Astrocyte (in vitro differentiated cells and primary cell): ENCODE data around the gene CTBP1. TPM values are rescaled to one million over a fixed set of nuclear protein-coding genes. Genes with fewer than 3 reads are reported as not detected.

Source experiments
- DNase-seq: peaks from one replicate; pipeline ENCODE4 v3.0.0-alpha.2; 2010; ENCODE audit warnings: low read depth
- FAIRE-seq: peaks from 2 replicates; lab custom pipeline; 2011; peaks lifted over from hg19 to GRCh38; lab: Jason Lieb, UNC
- H2AFZ ChIP-seq: 2 replicates; pipeline ENCODE4 v1.6.0; 2012; ENCODE audit warnings: low read depth, low read length, inconsistent platforms
- H3K27ac ChIP-seq: 2 replicates; pipeline ENCODE4 v1.5.1; 2011; ENCODE audit warnings: low read depth, low read length, inconsistent platforms
- H3K27me3 ChIP-seq: 2 replicates; pipeline ENCODE4 v1.6.0; 2011; ENCODE audit warnings: low read length, inconsistent platforms; ENCODE audit not compliant: insufficient read depth
- H3K36me3 ChIP-seq: 2 replicates; pipeline ENCODE4 v1.5.1; 2011; ENCODE audit warnings: low read length, inconsistent platforms; ENCODE audit not compliant: insufficient read depth
- H3K4me1 ChIP-seq: 2 replicates; pipeline ENCODE4 v1.5.1; 2011; ENCODE audit warnings: low read length, inconsistent platforms; ENCODE audit not compliant: insufficient read depth
- H3K4me2 ChIP-seq: 2 replicates; pipeline ENCODE4 v1.6.0; 2012; ENCODE audit warnings: low read length, inconsistent platforms
- H3K4me3 ChIP-seq: 2 replicates; pipeline ENCODE4 v1.5.1; 2011; ENCODE audit warnings: low read depth, mild to moderate bottlenecking, low read length, inconsistent platforms; ENCODE audit not compliant: insufficient read depth
- H3K79me2 ChIP-seq: 2 replicates; pipeline ENCODE4 v1.6.0; 2012; ENCODE audit warnings: mild to moderate bottlenecking, low read length, inconsistent platforms; ENCODE audit not compliant: insufficient read depth
- H3K9ac ChIP-seq: 2 replicates; pipeline ENCODE4 v1.6.0; 2012; ENCODE audit warnings: mild to moderate bottlenecking, low read length, inconsistent platforms
- H3K9me3 ChIP-seq: 2 replicates; pipeline ENCODE4 v1.5.1; 2012; ENCODE audit warnings: low read depth, mild to moderate bottlenecking, low read length, inconsistent platforms; ENCODE audit not compliant: insufficient read depth
- H4K20me1 ChIP-seq: 2 replicates; pipeline ENCODE4 v1.6.0; 2012; ENCODE audit warnings: low read length, inconsistent platforms; ENCODE audit not compliant: insufficient read depth
- H3K27ac Mint-ChIP-seq: one replicate; pipeline ENCODE4 v1.8.0; 2021; ENCODE audit warnings: mild to moderate bottlenecking, mixed read lengths; ENCODE audit not compliant: unreplicated experiment
- H3K27me3 Mint-ChIP-seq: one replicate; pipeline ENCODE4 v1.8.0; 2021; ENCODE audit warnings: low read depth, mixed read lengths; ENCODE audit not compliant: unreplicated experiment
- H3K36me3 Mint-ChIP-seq: one replicate; pipeline ENCODE4 v1.8.0; 2021; ENCODE audit warnings: low read depth, mixed read lengths; ENCODE audit not compliant: unreplicated experiment
- H3K4me1 Mint-ChIP-seq: one replicate; pipeline ENCODE4 v1.8.0; 2021; ENCODE audit warnings: low read depth, mixed read lengths; ENCODE audit not compliant: unreplicated experiment
- H3K4me3 Mint-ChIP-seq: one replicate; pipeline ENCODE4 v1.8.0; 2021; ENCODE audit warnings: mild to moderate bottlenecking, moderate library complexity, mixed read lengths; ENCODE audit not compliant: unreplicated experiment
- H3K9me3 Mint-ChIP-seq: one replicate; pipeline ENCODE4 v1.8.0; 2021; ENCODE audit warnings: mild to moderate bottlenecking, mixed read lengths; ENCODE audit not compliant: unreplicated experiment
- EZH2 ChIP-seq: IDR thresholded peaks from 2 replicates; pipeline ENCODE4 v1.6.1; 2012; ENCODE audit warnings: mild to moderate bottlenecking, low read length, inconsistent platforms; ENCODE audit not compliant: insufficient read depth
- total RNA-seq: library from RNA; stranded (reverse); gene quantifications from 2 replicates; pipeline ENCODE4 v1.2.1, GENCODE V29; 2021
- TF ChIP-seq, protein P1 (sequence below): IDR thresholded peaks from 2 replicates; pipeline ENCODE4 v1.5.1; 2011; ENCODE audit warnings: low read depth, mild to moderate bottlenecking, inconsistent platforms, low read length, moderate library complexity; ENCODE audit not compliant: insufficient read depth

Gene CTBP1
- total RNA-seq, 1 donor from 2014 or later = 136 TPM

DNA sequence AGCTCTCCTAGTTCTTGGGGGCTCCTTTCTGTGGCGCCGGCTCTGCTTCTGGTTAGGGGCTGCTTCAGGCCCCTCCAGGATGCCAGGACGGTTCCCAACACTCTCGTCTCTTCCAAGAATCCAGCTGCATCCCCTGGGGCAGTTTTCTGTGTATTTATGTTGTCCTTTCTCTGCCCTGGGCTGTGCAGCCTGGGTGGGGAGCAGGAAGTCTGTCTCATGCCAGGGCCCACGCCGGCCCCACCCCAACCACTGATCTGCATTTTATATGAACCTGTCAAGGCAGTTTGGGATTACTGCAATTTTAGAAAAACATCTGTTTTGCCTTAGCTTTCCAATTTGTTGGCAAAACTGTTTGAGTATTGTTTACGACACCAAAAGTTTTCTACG, 14.6 kb downstream of the CTBP1 start:
- Mint-ChIP-seq H3K9me3 (no peaks in the 10 kb centered on the region), H3K4me3 (no peak overlapping the region), H3K4me1 (no peaks in the 10 kb centered on the region), H3K27ac (no peak overlapping the region), H3K27me3 (no peaks in the 10 kb centered on the region), H3K36me3 (peaks cover 10% of the 10 kb centered on the region)
- Histone ChIP-seq H3K4me3 (no peak overlapping the region), H3K36me3 (peaks cover 12% of the 10 kb centered on the region), H3K9me3 (no peaks in the 10 kb centered on the region), H3K4me2 (peak overlapping the region; percentile 4), H3K27me3 (no peaks in the 10 kb centered on the region), H3K4me1 (peaks cover 12% of the 10 kb centered on the region), H4K20me1 (peaks cover 74% of the 10 kb centered on the region), H3K9ac (peak overlapping the region; percentile 45), H3K79me2 (peaks cover 66% of the 10 kb centered on the region), H3K27ac (no peak overlapping the region), H2AFZ (no peak overlapping the region)
- FAIRE-seq (no peak), DNase-seq (no peak)
- TF ChIP-seq, protein P1, sequence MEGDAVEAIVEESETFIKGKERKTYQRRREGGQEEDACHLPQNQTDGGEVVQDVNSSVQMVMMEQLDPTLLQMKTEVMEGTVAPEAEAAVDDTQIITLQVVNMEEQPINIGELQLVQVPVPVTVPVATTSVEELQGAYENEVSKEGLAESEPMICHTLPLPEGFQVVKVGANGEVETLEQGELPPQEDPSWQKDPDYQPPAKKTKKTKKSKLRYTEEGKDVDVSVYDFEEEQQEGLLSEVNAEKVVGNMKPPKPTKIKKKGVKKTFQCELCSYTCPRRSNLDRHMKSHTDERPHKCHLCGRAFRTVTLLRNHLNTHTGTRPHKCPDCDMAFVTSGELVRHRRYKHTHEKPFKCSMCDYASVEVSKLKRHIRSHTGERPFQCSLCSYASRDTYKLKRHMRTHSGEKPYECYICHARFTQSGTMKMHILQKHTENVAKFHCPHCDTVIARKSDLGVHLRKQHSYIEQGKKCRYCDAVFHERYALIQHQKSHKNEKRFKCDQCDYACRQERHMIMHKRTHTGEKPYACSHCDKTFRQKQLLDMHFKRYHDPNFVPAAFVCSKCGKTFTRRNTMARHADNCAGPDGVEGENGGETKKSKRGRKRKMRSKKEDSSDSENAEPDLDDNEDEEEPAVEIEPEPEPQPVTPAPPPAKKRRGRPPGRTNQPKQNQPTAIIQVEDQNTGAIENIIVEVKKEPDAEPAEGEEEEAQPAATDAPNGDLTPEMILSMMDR = no peak
- TF ChIP-seq EZH2 = no peak

DNA sequence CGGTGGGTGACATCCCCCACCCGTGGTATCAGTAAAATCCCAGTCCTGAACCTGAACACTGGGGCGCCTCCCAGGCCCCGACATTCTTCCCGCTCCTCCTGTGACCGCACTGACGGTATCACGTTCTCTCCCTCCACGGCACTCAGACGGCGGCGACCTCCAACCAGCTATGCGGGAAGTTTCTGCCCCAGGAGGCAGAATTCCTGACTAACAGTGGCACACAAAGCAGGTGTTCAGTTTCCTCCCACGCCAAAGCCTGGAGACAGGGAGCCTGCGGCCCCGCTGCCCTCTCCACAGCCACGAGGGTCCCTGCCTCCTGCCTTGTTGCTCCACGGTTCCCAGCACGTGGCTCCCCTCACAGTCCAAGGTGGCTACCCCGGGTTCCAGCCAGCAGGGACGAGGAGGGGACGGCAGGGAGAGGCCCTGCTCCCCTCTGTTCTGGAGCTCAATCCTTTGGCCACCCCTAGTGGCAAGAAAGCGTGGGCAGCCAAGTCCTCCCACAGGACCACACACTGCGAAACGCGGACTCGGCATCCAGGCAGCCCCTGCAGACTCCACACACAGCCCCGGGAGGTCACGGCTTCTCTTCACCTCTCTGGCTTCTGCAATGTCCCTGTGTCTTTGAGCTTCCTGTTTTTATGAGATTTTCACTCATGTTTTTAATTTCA, 15.2 kb downstream of the CTBP1 start:
- Mint-ChIP-seq H3K27ac (no peak overlapping the region), H3K27me3 (no peaks in the 10 kb centered on the region), H3K9me3 (no peaks in the 10 kb centered on the region), H3K4me3 (no peak overlapping the region), H3K4me1 (no peaks in the 10 kb centered on the region), H3K36me3 (peaks cover 8% of the 10 kb centered on the region)
- Histone ChIP-seq H3K9me3 (no peaks in the 10 kb centered on the region), H3K79me2 (peaks cover 66% of the 10 kb centered on the region), H3K4me1 (peaks cover 12% of the 10 kb centered on the region), H3K27ac (peak overlapping the region; percentile 19), H3K27me3 (no peaks in the 10 kb centered on the region), H2AFZ (no peak overlapping the region), H3K4me3 (no peak overlapping the region), H3K36me3 (peaks cover 12% of the 10 kb centered on the region), H3K9ac (peak overlapping the region; percentile 45), H4K20me1 (peaks cover 74% of the 10 kb centered on the region), H3K4me2 (peak overlapping the region; percentile 4)
- FAIRE-seq = no peak
- TF ChIP-seq, protein P1 = peak; percentile 10
- no peak for TF ChIP-seq EZH2
- peak; percentile 7 for DNase-seq
